Caco-2 (cell line): ENCODE data around the gene IMMP2L. TPM values are rescaled to one million over a fixed set of nuclear protein-coding genes. Genes with fewer than 3 reads are reported as not detected.

Experiments used
- BruUV-seq: library from RNA; stranded (reverse); fragments of 400-500 nt; replicated peaks from 2 replicates; lab custom pipeline; 2021; lab: Mats Ljungman, UMichigan
- CTCF ChIA-PET: fragments of 300-600 bp; sonication (Branson Sonifier 250); formaldehyde crosslinking; loops from one replicate; lab custom pipeline; 2022; ENCODE audit warnings: antibody characterized with exemption; lab: Charles Lee
- POLR2A ChIA-PET: fragments of 300-600 bp; sonication (Branson Sonifier 250); formaldehyde crosslinking; loops from one replicate; lab custom pipeline; 2022; ENCODE audit warnings: antibody characterized with exemption; lab: Charles Lee
- DNase-seq, 2 experiments: peaks; one replicate each; pipeline versions ENCODE4 v3.0.0 to v3.0.0-alpha.2; 2020 to 2022
- H3K27me3 ChIP-seq: replicated peaks from 2 replicates; pipeline ENCODE4 v1.6.0; 2011; ENCODE audit warnings: low read length; ENCODE audit not compliant: control insufficient read depth, insufficient read depth
- H3K36me3 ChIP-seq: 2 replicates; pipeline ENCODE4 v1.5.1; 2011; ENCODE audit warnings: low read length; ENCODE audit not compliant: control insufficient read depth, insufficient read depth
- H3K4me1 ChIP-seq: fragments of 250-450 bp; sonication (Bioruptor Pico); 2 replicates; pipeline ENCODE4 v1.5.1; 2020; ENCODE audit warnings: mild to moderate bottlenecking
- H3K4me3 ChIP-seq: 2 replicates; pipeline ENCODE4 v1.5.1; 2011; ENCODE audit warnings: low read depth, mild to moderate bottlenecking, control low read depth, low read length
- H3K9me3 ChIP-seq: fragments of 250-450 bp; sonication (Bioruptor Pico); 2 replicates; pipeline ENCODE4 v1.5.1; 2020; ENCODE audit warnings: mild to moderate bottlenecking, moderate library complexity
- H3K27ac Mint-ChIP-seq: one replicate; pipeline ENCODE4 v1.8.0; 2022; ENCODE audit warnings: mixed read lengths; ENCODE audit not compliant: unreplicated experiment
- H3K27me3 Mint-ChIP-seq: one replicate; pipeline ENCODE4 v1.8.0; 2022; ENCODE audit warnings: mixed read lengths; ENCODE audit not compliant: insufficient read depth, unreplicated experiment
- H3K36me3 Mint-ChIP-seq: one replicate; pipeline ENCODE4 v1.8.0; 2022; ENCODE audit warnings: mild to moderate bottlenecking, mixed read lengths; ENCODE audit not compliant: insufficient read depth, unreplicated experiment
- H3K4me1 Mint-ChIP-seq: one replicate; pipeline ENCODE4 v1.8.0; 2022; ENCODE audit warnings: low read depth, mixed read lengths; ENCODE audit not compliant: unreplicated experiment
- H3K4me3 Mint-ChIP-seq: one replicate; pipeline ENCODE4 v1.8.0; 2022; ENCODE audit warnings: mild to moderate bottlenecking, moderate library complexity, mixed read lengths; ENCODE audit not compliant: unreplicated experiment
- H3K9me3 Mint-ChIP-seq: one replicate; pipeline ENCODE4 v1.8.0; 2022; ENCODE audit warnings: mixed read lengths; ENCODE audit not compliant: unreplicated experiment
- CTCF ChIP-seq, 2 experiments: fragments of 200-600 bp in 1 of 2; IDR thresholded peaks; 1 replicate in 1 of 2; 2 replicates in 1 of 2; pipeline versions ENCODE4 v1.5.1 to v1.8.0; 2011 to 2022; ENCODE audit warnings: antibody characterized with exemption in 1 of 2, control low read depth in 1 of 2, inconsistent platforms in 1 of 2, low read depth in 1 of 2, low read length in 1 of 2, mild to moderate bottlenecking in 1 of 2, moderate library complexity in 1 of 2; ENCODE audit not compliant: insufficient read depth in 1 of 2, severe bottlenecking in 1 of 2, unreplicated experiment in 1 of 2
- intact Hi-C: fragments of 100-400 bp; cut with micrococcal nuclease; formaldehyde crosslinking; loops from one replicate; pipeline ENCODE4 v1.10.0; 2022; ENCODE audit not compliant: unreplicated experiment
- total RNA-seq: library from RNA; stranded (reverse); gene quantifications from 2 replicates; pipeline ENCODE4 v1.2.3, GENCODE V29; 2022

The IMMP2L gene
- total RNA-seq, 1 experiment from 2014 or later: 9.5 TPM

GRCh38 chr7:111568419-111568818 is 6.1 kb upstream of the IMMP2L start:
- no peak for TF ChIP-seq CTCF (IDR thresholded peaks at IDR 0.05; ENCODE audit: insufficient read depth in 1 of 2, low read depth in 1 of 2, low read length in 1 of 2, severe bottlenecking in 1 of 2, unreplicated experiment in 1 of 2)
- Mint-ChIP-seq H3K27ac (no peak overlapping the region), H3K4me1 (no peaks in the 10 kb centered on the region), H3K36me3 (no peaks in the 10 kb centered on the region), H3K9me3 (peaks cover 13% of the 10 kb centered on the region), H3K4me3 (no peak overlapping the region), H3K27me3 (peaks cover 5% of the 10 kb centered on the region)
- no peak for DNase-seq
- BruUV-seq: no TSS peak
- Histone ChIP-seq H3K9me3 (peaks cover 9% of the 10 kb centered on the region; the same call in 1 of the 2 replicates), H3K36me3 (no peaks in the 10 kb centered on the region), H3K4me1 (no peaks in the 10 kb centered on the region), H3K27me3 (no peaks in the 10 kb centered on the region), H3K4me3 (no peak overlapping the region)
- intact Hi-C loops: loop anchor here (10.0 kb wide), 1 partner anchor 474 kb away; the partner anchor contains the start of gene LRRN3
- ChIA-PET POLR2A (no interaction called here), CTCF (no interaction called here)

GRCh38 chr7:111564078-111564477 is 1.8 kb upstream of the IMMP2L start:
- peaks cover 5% of the 10 kb centered on the region for H3K36me3 Mint-ChIP-seq
- Histone ChIP-seq H3K4me1 (peaks cover 15% of the 10 kb centered on the region), H3K4me3 (no peak overlapping the region), H3K9me3 (no peaks in the 10 kb centered on the region), H3K36me3 (no peaks in the 10 kb centered on the region), H3K27me3 (no peaks in the 10 kb centered on the region)
- H3K27ac Mint-ChIP-seq: no peak overlapping the region
- POLR2A ChIA-PET: no interaction called here
- TF ChIP-seq CTCF (IDR thresholded peaks at IDR 0.05; ENCODE audit: insufficient read depth in 1 of 2, low read depth in 1 of 2, low read length in 1 of 2, severe bottlenecking in 1 of 2, unreplicated experiment in 1 of 2): no peak
- H3K4me1 Mint-ChIP-seq: peaks cover 6% of the 10 kb centered on the region
- no peak for DNase-seq
- BruUV-seq: no TSS peak
- no peaks in the 10 kb centered on the region for H3K9me3 Mint-ChIP-seq
- CTCF ChIA-PET: no interaction called here
- intact Hi-C loops: loop anchor here (5.0 to 10.0 kb wide), 4 partner anchors 137 to 888 kb away; partner anchors contain the start of genes IFRD1 and LRRN3
- H3K27me3 Mint-ChIP-seq: peaks cover 5% of the 10 kb centered on the region
- peak overlapping the region; percentile 92 for H3K4me3 Mint-ChIP-seq

DNA sequence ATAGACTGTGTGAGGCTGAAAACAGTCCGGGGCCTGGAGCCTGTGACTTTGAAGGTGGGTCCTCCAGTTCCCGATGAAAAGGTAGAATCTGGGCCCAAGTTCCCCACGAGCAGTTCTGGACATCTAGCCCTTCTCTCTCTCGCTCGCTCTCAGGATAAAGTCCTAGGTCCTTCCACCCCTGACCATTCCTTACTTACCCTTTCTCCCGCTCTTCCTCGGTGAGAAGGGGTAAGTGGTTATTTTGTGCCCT is 713 bp downstream of the IMMP2L start:
- TSS peak; percentile 68 for BruUV-seq
- no peak for TF ChIP-seq CTCF (IDR thresholded peaks at IDR 0.05; ENCODE audit: insufficient read depth in 1 of 2, low read depth in 1 of 2, low read length in 1 of 2, severe bottlenecking in 1 of 2, unreplicated experiment in 1 of 2)
- H3K9me3 Mint-ChIP-seq: no peaks in the 10 kb centered on the region
- peak overlapping the region; percentile 89 for H3K27ac Mint-ChIP-seq
- ChIA-PET POLR2A (no interaction called here), CTCF (no interaction called here)
- peaks cover 15% of the 10 kb centered on the region for H3K4me1 ChIP-seq
- no peaks in the 10 kb centered on the region for H3K36me3 ChIP-seq
- H3K4me1 Mint-ChIP-seq: peaks cover 6% of the 10 kb centered on the region
- H3K27me3 ChIP-seq: no peaks in the 10 kb centered on the region
- H3K9me3 ChIP-seq: no peaks in the 10 kb centered on the region
- no peak for DNase-seq
- no peaks in the 10 kb centered on the region for H3K27me3 Mint-ChIP-seq
- peaks cover 5% of the 10 kb centered on the region for H3K36me3 Mint-ChIP-seq
- peak overlapping the region; percentile 92 for H3K4me3 Mint-ChIP-seq
- peak overlapping the region; percentile 85 for H3K4me3 ChIP-seq
- intact Hi-C loops: loop anchor here (5.0 to 10.0 kb wide), 4 partner anchors 134 to 891 kb away; partner anchors contain the start of genes IFRD1 and LRRN3
